Measurements from ENCODE around the gene DCLK1. TPM values are rescaled to one million over a fixed set of nuclear protein-coding genes. Genes with fewer than 3 reads are reported as not detected.

Gene DCLK1
- total RNA-seq, 4 donors from 2014 or later = 20.5 to 40.1 (median 28.7) TPM

GRCh38 chr13:35936246-35936978, 194.8 kb downstream of the DCLK1 start:
- DNase-seq (ENCODE audit: extremely low spot score) = no peak
- WGBS = 42% methylated on average over 3 of the region's 3 CpGs
- Histone ChIP-seq H3K4me3 (no peak overlapping the region), H3K27ac (replicated peaks in 1 of 4) (peak overlapping the region; percentile 62 to 77 (median 75)), H3K36me3 (no peaks in the 10 kb centered on the region), H3K4me1 (peaks cover 0 to 23% (median 11%) of the 10 kb centered on the region in 4 donors), H3K27me3 (no peaks in the 10 kb centered on the region), H3K9me3 (no peaks in the 10 kb centered on the region)
- TF ChIP-seq POLR2AphosphoS5 (IDR thresholded peaks at IDR 0.05) = peak; percentile 21 to 38
- no peak for TF ChIP-seq EP300 (IDR thresholded peaks at IDR 0.05)
- TF ChIP-seq POLR2A (IDR thresholded peaks at IDR 0.05; ENCODE audit: low read depth) = no peak
- intact Hi-C loops (cut with DNase I) = no loop called here

DNA sequence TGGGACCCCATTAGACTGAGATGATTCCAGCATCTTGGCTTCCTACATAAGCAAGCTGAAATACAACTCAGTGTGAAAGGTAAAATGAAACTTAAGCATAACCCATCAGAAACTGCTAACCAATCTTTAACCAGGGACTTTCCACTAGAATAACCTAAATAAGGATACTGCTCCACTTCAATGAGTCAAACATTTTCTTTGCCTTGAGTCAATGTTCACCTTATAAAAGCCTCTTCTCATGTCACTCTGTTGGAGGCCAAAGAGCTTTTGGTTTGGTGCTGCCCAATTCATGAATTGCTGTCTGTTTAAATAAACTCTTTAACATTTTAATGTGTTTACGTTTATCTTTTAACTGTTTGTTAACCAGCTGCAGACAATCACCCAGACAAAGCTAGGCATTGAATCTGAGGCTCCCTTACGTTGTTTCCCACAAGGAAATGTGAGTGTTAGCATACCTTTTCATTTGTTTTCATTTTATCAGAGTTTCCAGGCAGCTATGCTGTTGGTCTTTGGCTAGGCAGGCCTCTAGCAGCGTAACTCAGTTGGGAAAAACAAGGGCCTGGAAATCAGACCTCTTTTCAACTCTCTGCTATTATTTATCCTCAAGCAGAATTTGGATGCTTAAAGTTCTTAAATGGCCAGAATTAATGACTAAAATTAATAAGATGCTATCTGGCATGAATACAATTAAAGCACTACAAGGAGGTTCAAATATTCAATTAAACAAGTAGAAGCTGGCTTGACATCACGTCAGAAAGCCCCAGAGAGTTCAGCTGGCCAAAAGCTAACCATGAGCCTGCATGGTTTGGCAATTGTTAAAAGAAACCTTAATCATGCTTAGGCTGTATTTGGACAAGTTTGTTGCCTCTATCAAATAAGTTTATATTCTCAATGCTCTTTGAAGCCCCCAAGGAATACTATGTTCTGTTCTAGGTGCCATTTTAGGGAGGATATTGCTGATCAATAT, 200.2 kb downstream of the DCLK1 start:
- peaks cover 5 to 46% (median 28%) of the 10 kb centered on the region in 4 donors for H3K4me1 ChIP-seq
- no peaks in the 10 kb centered on the region for H3K36me3 ChIP-seq
- TF ChIP-seq POLR2AphosphoS5 (IDR thresholded peaks at IDR 0.05) (no peak), EP300 (IDR thresholded peaks at IDR 0.05) (no peak)
- DNase-seq (ENCODE audit: extremely low spot score) = no peak
- H3K9me3 ChIP-seq = no peaks in the 10 kb centered on the region
- no peak overlapping the region for H3K4me3 ChIP-seq
- peak overlapping the region in 3 of 4 donors; percentile 6 to 64 (median 57) for H3K27ac ChIP-seq (replicated peaks in 1 of 4)
- WGBS = 57% methylated on average over 4 of the region's 4 CpGs
- no peaks in the 10 kb centered on the region for H3K27me3 ChIP-seq
- intact Hi-C loops (cut with DNase I) = no loop called here

DNA sequence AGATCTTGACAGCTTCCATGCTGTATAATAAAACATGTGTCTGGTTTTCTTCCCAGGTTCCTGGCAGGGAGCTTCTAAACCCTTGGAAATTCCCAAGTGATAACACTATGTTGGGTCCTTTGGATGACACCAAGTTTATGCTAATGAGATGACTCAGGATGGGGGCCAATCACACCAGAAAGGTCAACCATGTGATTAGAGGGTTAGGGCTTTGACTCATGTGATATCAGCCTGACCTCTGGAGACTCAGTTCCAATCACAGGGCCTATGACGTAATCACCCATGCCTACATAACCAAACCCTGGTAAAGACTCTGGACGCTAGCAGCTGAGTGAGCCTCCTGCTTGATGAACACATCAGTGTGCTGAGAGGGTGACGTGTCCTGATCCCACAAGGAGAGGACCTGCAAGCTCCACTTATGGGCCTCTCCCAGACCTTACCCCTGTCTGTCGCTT, 203.6 kb downstream of the DCLK1 start:
- WGBS = 70% methylated on average over 3 of the region's 4 CpGs
- Histone ChIP-seq H3K36me3 (no peaks in the 10 kb centered on the region), H3K9me3 (no peaks in the 10 kb centered on the region), H3K27me3 (no peaks in the 10 kb centered on the region), H3K4me1 (peaks cover 5 to 43% (median 25%) of the 10 kb centered on the region in 4 donors), H3K4me3 (no peak overlapping the region), H3K27ac (replicated peaks in 1 of 4) (peak overlapping the region; percentile 54 to 67 (median 60))
- intact Hi-C loops (cut with DNase I) = no loop called here
- DNase-seq (ENCODE audit: extremely low spot score) = no peak
- TF ChIP-seq POLR2AphosphoS5 (IDR thresholded peaks at IDR 0.05) = no peak
- TF ChIP-seq EP300 (IDR thresholded peaks at IDR 0.05) = no peak
- no peak for TF ChIP-seq POLR2A (IDR thresholded peaks at IDR 0.05; ENCODE audit: low read depth)
- TF ChIP-seq, protein P1, sequence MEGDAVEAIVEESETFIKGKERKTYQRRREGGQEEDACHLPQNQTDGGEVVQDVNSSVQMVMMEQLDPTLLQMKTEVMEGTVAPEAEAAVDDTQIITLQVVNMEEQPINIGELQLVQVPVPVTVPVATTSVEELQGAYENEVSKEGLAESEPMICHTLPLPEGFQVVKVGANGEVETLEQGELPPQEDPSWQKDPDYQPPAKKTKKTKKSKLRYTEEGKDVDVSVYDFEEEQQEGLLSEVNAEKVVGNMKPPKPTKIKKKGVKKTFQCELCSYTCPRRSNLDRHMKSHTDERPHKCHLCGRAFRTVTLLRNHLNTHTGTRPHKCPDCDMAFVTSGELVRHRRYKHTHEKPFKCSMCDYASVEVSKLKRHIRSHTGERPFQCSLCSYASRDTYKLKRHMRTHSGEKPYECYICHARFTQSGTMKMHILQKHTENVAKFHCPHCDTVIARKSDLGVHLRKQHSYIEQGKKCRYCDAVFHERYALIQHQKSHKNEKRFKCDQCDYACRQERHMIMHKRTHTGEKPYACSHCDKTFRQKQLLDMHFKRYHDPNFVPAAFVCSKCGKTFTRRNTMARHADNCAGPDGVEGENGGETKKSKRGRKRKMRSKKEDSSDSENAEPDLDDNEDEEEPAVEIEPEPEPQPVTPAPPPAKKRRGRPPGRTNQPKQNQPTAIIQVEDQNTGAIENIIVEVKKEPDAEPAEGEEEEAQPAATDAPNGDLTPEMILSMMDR (IDR thresholded peaks at IDR 0.05) = no peak

DNA sequence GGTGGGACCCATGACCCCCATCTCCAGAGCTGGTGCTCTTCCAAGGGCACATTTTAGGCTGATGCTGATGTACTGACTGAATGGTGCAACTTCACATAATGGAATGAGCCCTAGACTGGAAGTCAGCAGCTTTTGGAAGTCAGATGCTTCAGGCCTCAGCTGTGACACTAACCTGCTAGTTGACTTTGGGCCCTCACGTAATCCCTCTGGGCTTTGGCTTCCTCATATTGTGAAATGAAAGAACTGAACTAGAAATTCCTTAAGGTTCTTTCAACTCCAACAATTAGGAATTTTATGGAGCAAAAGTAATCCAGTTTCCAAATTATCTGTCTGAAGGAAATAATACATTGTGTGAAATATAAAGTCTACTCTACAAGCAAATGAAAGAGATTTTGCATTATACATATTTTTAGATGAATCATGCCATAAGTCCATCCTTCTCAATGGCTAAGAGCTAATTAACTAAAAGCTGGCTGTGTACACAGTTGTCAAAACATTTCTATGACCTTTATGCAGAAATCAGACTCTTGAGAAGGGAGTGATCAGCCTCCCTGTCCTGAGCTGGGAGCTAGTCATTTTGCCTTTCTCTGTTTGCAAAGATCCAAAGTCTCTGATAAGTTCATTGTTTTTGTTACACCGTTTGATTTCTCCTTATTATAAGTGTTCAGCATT, 204.2 kb downstream of the DCLK1 start:
- Histone ChIP-seq H3K27ac (replicated peaks in 1 of 4) (peak overlapping the region; percentile 54 to 67 (median 60)), H3K4me1 (peaks cover 5 to 43% (median 25%) of the 10 kb centered on the region in 4 donors), H3K9me3 (no peaks in the 10 kb centered on the region), H3K4me3 (no peak overlapping the region), H3K27me3 (no peaks in the 10 kb centered on the region), H3K36me3 (no peaks in the 10 kb centered on the region)
- no peak for DNase-seq (ENCODE audit: extremely low spot score)
- WGBS = 53% methylated on average over 2 of the region's 2 CpGs
- intact Hi-C loops (cut with DNase I) = no loop called here
- TF ChIP-seq EP300 (IDR thresholded peaks at IDR 0.05) (no peak), POLR2A (IDR thresholded peaks at IDR 0.05; ENCODE audit: low read depth) (no peak), POLR2AphosphoS5 (IDR thresholded peaks at IDR 0.05) (peak in 1 of 2 donors; percentile 17)

DNA sequence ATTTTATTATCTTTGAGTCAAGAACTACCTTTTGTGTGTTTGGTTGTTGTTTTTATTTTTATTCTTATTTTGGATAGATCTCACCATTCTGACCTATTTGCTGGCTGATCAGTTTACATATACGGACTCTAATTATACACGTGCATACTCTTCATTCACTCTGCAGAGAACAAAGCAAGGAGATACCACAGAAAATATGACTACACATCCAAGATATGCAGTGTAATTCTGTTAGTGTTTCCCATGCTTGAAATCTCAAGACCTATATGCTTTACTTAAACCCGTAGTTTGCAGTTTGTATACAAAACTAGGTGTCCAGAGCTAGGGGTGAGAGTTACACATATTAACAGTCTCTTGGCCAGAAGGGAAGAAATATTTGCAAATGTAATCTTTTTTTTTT, 205.5 kb downstream of the DCLK1 start:
- no peaks in the 10 kb centered on the region for H3K27me3 ChIP-seq
- H3K9me3 ChIP-seq = no peaks in the 10 kb centered on the region
- no peak for DNase-seq (ENCODE audit: extremely low spot score)
- WGBS = 84% methylated on average over 3 of the region's 3 CpGs
- TF ChIP-seq POLR2A (IDR thresholded peaks at IDR 0.05; ENCODE audit: low read depth) = no peak
- TF ChIP-seq, protein P1 (IDR thresholded peaks at IDR 0.05) = no peak
- no peak for TF ChIP-seq EP300 (IDR thresholded peaks at IDR 0.05)
- no peak for TF ChIP-seq POLR2AphosphoS5 (IDR thresholded peaks at IDR 0.05)
- intact Hi-C loops (cut with DNase I) = no loop called here
- no peak overlapping the region for H3K27ac ChIP-seq (replicated peaks in 1 of 4)
- H3K4me3 ChIP-seq = no peak overlapping the region
- no peaks in the 10 kb centered on the region for H3K36me3 ChIP-seq
- H3K4me1 ChIP-seq = peaks cover 5 to 43% (median 25%) of the 10 kb centered on the region in 4 donors

Measured in esophagus muscularis mucosa (tissue), 4 donors.